ENCODE measurements around the gene RRP36.

DNA sequence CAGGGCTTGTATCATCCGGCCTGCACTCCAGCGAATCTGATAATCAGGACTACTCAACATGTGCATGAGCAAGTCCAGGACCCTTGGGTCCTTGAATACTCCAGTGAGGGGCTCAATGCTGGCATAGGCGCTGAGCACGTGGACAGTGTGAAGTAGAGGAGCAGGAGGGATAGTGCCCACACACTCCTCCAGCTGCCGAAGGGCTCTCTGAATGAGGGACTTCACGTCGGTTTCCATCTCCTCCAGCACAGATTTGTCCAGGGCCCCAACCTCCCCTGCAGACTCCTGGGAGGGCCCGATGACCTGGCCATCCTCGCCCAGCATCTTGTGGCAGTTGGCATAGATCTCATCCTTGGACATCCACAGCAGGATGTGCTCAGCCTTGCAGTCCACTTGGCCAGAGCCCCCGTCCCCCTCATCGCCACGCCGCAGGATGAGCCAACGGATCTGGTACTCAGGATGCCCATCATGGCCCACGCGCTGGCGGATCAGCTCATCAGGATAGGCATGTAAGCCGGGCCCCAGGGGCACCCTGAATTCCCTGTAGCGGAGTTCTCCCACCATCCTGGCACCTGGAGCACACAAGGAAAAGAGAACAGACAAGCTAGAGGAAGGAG lies 30.9 kb downstream of the RRP36 start:
- TF ChIP-seq CTCF (IDR thresholded peaks at IDR 0.05; ENCODE audit: control extremely low read depth in 1 of 3, insufficient read depth in 1 of 3, low read depth in 1 of 3, low read length in 3 of 3) (no peak), YY1 (IDR thresholded peaks at IDR 0.05; ENCODE audit: low read depth, low read length) (no peak), EZH2 (IDR thresholded peaks at IDR 0.05; ENCODE audit: low read depth, low read length, severe bottlenecking) (no peak)
- TF ChIP-seq, protein P1, sequence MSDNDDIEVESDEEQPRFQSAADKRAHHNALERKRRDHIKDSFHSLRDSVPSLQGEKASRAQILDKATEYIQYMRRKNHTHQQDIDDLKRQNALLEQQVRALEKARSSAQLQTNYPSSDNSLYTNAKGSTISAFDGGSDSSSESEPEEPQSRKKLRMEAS (IDR thresholded peaks at IDR 0.05) = no peak
